AG09319 (cell line): ENCODE measurements around the gene ZNF397.

ENCODE experiments used
- DNase-seq: peaks from one replicate; pipeline ENCODE4 v3.0.0-alpha.2; 2010; ENCODE audit warnings: low read depth; ENCODE audit errors: extremely low read depth
- TF ChIP-seq, protein P1 (sequence below): IDR thresholded peaks from 2 replicates; pipeline ENCODE4 v1.5.1; 2011; ENCODE audit warnings: low read depth, mild to moderate bottlenecking, inconsistent platforms, low read length, moderate library complexity

The ZNF397 gene

GRCh38 chr18:35267809-35268208 is 27.0 kb downstream of the ZNF397 start:
- TF ChIP-seq, protein P1, sequence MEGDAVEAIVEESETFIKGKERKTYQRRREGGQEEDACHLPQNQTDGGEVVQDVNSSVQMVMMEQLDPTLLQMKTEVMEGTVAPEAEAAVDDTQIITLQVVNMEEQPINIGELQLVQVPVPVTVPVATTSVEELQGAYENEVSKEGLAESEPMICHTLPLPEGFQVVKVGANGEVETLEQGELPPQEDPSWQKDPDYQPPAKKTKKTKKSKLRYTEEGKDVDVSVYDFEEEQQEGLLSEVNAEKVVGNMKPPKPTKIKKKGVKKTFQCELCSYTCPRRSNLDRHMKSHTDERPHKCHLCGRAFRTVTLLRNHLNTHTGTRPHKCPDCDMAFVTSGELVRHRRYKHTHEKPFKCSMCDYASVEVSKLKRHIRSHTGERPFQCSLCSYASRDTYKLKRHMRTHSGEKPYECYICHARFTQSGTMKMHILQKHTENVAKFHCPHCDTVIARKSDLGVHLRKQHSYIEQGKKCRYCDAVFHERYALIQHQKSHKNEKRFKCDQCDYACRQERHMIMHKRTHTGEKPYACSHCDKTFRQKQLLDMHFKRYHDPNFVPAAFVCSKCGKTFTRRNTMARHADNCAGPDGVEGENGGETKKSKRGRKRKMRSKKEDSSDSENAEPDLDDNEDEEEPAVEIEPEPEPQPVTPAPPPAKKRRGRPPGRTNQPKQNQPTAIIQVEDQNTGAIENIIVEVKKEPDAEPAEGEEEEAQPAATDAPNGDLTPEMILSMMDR: no peak
- DNase-seq: no peak

GRCh38 chr18:35268821-35269220 is 28.0 kb downstream of the ZNF397 start:
- TF ChIP-seq, protein P1: no peak
- no peak for DNase-seq

- TF ChIP-seq, protein P1: no peak
- DNase-seq: no peak
These were observed 30.8 kb downstream of the ZNF397 start for GRCh38 chr18:35271656-35272055.

GRCh38 chr18:35276267-35276666 is 35.4 kb downstream of the ZNF397 start:
- no peak for DNase-seq
- TF ChIP-seq, protein P1: no peak

DNA sequence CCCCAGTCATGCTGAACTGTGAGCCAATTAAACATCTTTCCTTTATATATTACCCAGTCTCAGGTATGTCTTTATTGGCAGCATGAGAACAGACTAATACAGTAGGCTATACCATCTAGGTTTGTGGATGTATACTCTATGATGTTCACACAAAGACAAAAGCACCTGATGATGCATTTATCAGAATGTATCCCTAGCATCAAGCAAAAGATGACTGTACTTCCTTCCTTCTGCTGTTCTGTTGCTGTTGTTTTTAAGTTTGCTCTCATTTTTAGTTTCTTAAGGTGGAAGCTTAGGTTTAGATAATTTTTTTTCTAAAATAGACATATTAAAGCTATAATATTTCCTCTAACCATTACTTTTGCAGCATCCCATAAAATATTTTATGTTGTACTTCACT is 36.8 kb downstream of the ZNF397 start:
- DNase-seq: no peak
- TF ChIP-seq, protein P1: no peak

DNA sequence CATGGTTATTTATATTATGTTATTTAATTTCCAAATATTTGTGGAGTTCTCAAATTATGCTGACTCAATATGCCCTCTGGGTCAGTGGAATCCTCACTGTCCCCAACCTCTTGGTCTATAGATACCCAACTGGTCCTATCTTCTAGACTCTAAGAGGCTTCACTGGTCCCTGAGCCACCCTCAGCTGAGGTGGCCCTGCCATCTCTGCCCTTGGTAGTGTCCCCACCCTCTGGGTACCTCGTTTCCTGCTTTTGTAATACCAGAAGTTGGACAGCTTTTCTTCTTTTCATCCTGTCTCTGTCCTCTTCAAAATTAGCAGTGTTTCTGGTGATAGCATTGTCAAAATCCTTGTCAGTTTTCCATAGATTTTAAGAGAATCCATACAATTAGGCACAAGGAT is 37.3 kb downstream of the ZNF397 start:
- no peak for DNase-seq
- TF ChIP-seq, protein P1: no peak

DNA sequence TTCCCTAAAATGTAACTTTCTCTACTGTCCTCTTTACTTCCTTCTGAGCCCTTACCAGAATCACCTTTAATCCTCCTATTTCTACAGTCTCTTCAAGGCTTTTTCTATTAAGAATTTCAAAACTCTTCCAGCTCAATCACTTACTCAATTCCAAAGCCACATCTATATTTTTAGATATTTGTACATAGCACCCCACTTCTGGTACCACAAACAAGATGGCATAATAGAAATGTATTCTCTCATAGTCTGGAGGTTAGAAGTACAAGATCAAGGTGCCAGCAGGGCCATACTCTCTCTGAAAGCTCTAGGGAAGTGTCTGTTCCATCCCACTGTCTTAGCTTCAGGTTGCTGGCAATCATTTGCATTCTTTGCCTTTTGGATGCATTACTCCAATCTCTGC is 38.1 kb downstream of the ZNF397 start:
- DNase-seq: no peak
- TF ChIP-seq, protein P1: no peak
